Activated CD8-positive, alpha-beta memory T cell treated with anti-CD3 and anti-CD28 coated beads for 48 hours (primary cell): ENCODE results near the gene TSACC.

Source experiments
- DNase-seq, 3 experiments: peaks; one replicate each; pipeline ENCODE4 v3.0.0-alpha.2; 2020; ENCODE audit warnings: low read depth in 2 of 3, low spot score in 2 of 3

The TSACC gene

GRCh38 chr1:156393095-156393494, 54.8 kb downstream of the TSACC start:
- no peak for DNase-seq

DNA sequence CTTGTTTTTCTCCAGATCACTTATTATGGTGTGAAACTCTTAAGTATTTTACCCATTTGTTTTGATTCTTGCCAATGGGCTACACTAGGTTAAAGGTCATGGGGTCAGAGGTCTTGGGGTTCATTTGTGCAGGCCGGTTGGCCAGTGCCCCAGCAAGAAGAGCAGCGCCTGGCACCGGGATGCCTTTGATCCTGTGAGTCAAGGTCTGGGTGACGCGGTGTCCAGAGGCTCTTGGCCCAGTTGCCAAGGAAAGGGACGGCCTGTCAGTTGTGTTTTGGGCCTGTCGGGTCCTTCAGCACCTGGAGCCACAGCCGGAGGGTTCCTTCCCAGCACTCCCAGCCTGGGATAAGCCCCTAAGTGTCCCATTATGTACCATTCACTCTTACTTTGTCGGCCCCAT, 55.8 kb downstream of the TSACC start:
- no peak for DNase-seq

- no peak for DNase-seq
Measured at GRCh38 chr1:156394835-156395461, 56.6 kb downstream of the TSACC start.
